Measurements from ENCODE around the gene CTRB2.
"Not testable (repeated sequence)": the region's sequence is repeated elsewhere in the genome, so short reads cannot be mapped to it uniquely, and the experiment has no call there.

The CTRB2 gene

DNA sequence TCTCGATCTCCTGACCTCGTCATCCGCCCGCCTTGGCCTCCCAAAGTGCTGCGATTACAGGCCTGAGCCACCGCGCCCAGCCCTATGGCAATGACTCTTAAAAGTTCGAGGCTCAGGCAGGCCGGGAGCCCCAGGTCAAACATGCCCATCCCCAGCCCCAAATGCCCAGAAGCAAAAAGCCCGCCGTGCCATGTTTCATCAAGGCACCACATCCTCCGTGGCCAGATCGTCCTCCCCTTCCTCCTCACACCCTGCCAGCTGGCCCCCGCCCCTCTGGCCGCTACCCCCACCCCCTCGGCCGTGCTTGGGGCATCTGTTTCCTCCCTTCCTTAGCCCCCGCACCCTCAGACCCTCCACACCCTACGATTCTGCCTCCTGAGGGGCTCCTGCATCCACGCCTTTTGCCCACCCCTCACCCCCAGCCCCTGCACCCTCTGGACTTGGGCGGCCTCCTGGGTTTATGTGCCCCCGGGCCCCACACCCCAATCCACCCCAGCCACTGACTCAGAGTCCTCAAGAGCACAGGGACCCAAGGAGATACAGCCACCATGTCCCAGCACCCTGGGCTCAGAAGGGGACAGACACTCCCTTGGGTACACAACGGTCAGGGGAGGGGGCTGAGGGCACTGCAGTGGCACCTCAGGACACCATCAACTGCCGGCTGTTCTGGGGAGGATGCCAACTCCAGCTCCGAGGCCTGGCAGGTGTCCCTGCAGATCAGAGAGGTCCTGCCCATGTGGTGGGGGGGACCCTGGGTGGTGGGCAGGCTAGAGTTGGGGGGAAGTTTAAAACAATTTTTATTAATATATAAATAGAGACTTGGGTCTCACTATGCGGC is 18.9 kb upstream of the CTRB2 start:
- H3K27me3 ChIP-seq (replicated peaks in 2 of 5; ENCODE audit: control insufficient read depth in 4 of 5, insufficient read depth in 5 of 5, low read length in 4 of 5), result peaks cover 0 to 61% (median 12%) of the 10 kb centered on the region in 5 experiments
- ChIA-PET POLR2A (no interaction called here), CTCF (no interaction called here)
- H3K4me1 ChIP-seq (ENCODE audit: control extremely low read depth in 1 of 4, control insufficient read depth in 4 of 4, insufficient read depth in 4 of 4, low read length in 3 of 4), result no peaks in the 10 kb centered on the region
- no peak overlapping the region for H3K4me3 ChIP-seq (ENCODE audit: control insufficient read depth in 1 of 7, extremely low read depth in 1 of 7, insufficient read depth in 4 of 7, low read depth in 2 of 7, low read length in 6 of 7)
- H3K36me3 ChIP-seq (ENCODE audit: control insufficient read depth in 4 of 4, insufficient read depth in 4 of 4, low read length in 3 of 4), result no peaks in the 10 kb centered on the region
- WGBS (ENCODE audit: insufficient coverage), result 89% methylated on average over 14 of the region's 26 CpGs
- no peak overlapping the region for H3K27ac ChIP-seq (ENCODE audit: insufficient read depth in 1 of 2, low read depth in 1 of 2, low read length in 2 of 2, poor library complexity in 1 of 2, severe bottlenecking in 2 of 2)
- no peaks in the 10 kb centered on the region for H3K9me3 ChIP-seq (ENCODE audit: control extremely low read depth in 1 of 5, control insufficient read depth in 4 of 5, insufficient read depth in 2 of 5, low read depth in 1 of 5, low read length in 4 of 5)
- no peak for DNase-seq

- no peaks in the 10 kb centered on the region for H3K4me1 ChIP-seq (ENCODE audit: control extremely low read depth in 1 of 4, control insufficient read depth in 4 of 4, insufficient read depth in 4 of 4, low read length in 3 of 4)
- no peaks in the 10 kb centered on the region for H3K36me3 ChIP-seq (ENCODE audit: control insufficient read depth in 4 of 4, insufficient read depth in 4 of 4, low read length in 3 of 4)
- no peak overlapping the region for H3K27ac ChIP-seq (ENCODE audit: insufficient read depth in 1 of 2, low read depth in 1 of 2, low read length in 2 of 2, poor library complexity in 1 of 2, severe bottlenecking in 2 of 2)
- no peak overlapping the region for H3K4me3 ChIP-seq (ENCODE audit: control insufficient read depth in 1 of 7, extremely low read depth in 1 of 7, insufficient read depth in 4 of 7, low read depth in 2 of 7, low read length in 6 of 7)
- no peak for DNase-seq
- POLR2A ChIA-PET, result no interaction called here
- no peaks in the 10 kb centered on the region for H3K9me3 ChIP-seq (ENCODE audit: control extremely low read depth in 1 of 5, control insufficient read depth in 4 of 5, insufficient read depth in 2 of 5, low read depth in 1 of 5, low read length in 4 of 5)
- H3K27me3 ChIP-seq (replicated peaks in 2 of 5; ENCODE audit: control insufficient read depth in 4 of 5, insufficient read depth in 5 of 5, low read length in 4 of 5), result peaks cover 0 to 53% (median 10%) of the 10 kb centered on the region in 5 experiments
- CTCF ChIA-PET, result no interaction called here
- 77% methylated on average over 6 of the region's 12 CpGs for WGBS (ENCODE audit: insufficient coverage)
Measured at GRCh38 chr16:75225092-75225491, 18.1 kb upstream of the CTRB2 start.

GRCh38 chr16:75224306-75225082 is 17.5 kb upstream of the CTRB2 start:
- Histone ChIP-seq H3K27ac (ENCODE audit: insufficient read depth in 1 of 2, low read depth in 1 of 2, low read length in 2 of 2, poor library complexity in 1 of 2, severe bottlenecking in 2 of 2) (no peak overlapping the region), H3K27me3 (replicated peaks in 2 of 5; ENCODE audit: control insufficient read depth in 4 of 5, insufficient read depth in 5 of 5, low read length in 4 of 5) (peaks cover 0 to 47% (median 10%) of the 10 kb centered on the region in 5 experiments), H3K4me1 (ENCODE audit: control extremely low read depth in 1 of 4, control insufficient read depth in 4 of 4, insufficient read depth in 4 of 4, low read length in 3 of 4) (peaks cover 0 to 2% (median 0%) of the 10 kb centered on the region in 4 experiments), H3K36me3 (ENCODE audit: control insufficient read depth in 4 of 4, insufficient read depth in 4 of 4, low read length in 3 of 4) (no peaks in the 10 kb centered on the region), H3K4me3 (ENCODE audit: control insufficient read depth in 1 of 7, extremely low read depth in 1 of 7, insufficient read depth in 4 of 7, low read depth in 2 of 7, low read length in 6 of 7) (no peak overlapping the region), H3K9me3 (ENCODE audit: control extremely low read depth in 1 of 5, control insufficient read depth in 4 of 5, insufficient read depth in 2 of 5, low read depth in 1 of 5, low read length in 4 of 5) (no peaks in the 10 kb centered on the region)
- CTCF ChIA-PET, result no interaction called here
- 81% methylated on average over 8 of the region's 20 CpGs for WGBS (ENCODE audit: insufficient coverage)
- no peak for DNase-seq
- POLR2A ChIA-PET, result no interaction called here

DNA sequence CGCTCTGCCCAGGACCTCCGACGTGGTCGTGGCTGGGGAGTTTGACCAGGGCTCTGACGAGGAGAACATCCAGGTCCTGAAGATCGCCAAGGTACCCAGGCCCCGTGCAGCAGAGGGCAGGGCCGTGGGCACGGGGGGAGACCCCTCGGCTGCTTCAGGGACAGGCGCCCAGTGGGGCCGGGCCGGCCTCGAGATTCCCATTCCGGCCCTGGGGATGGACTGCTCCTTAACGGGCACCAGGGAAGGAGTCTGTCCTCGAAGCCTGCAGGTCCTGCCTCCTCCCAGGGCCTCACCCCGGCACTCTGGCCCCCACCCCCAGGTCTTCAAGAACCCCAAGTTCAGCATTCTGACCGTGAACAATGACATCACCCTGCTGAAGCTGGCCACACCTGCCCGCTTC is 16.2 kb upstream of the CTRB2 start:
- H3K27me3 ChIP-seq (replicated peaks in 2 of 5; ENCODE audit: control insufficient read depth in 4 of 5, insufficient read depth in 5 of 5, low read length in 4 of 5), result peaks cover 0 to 34% (median 13%) of the 10 kb centered on the region in 5 experiments
- H3K36me3 ChIP-seq (ENCODE audit: control insufficient read depth in 4 of 4, insufficient read depth in 4 of 4, low read length in 3 of 4); H3K27ac ChIP-seq (ENCODE audit: insufficient read depth in 1 of 2, low read depth in 1 of 2, low read length in 2 of 2, poor library complexity in 1 of 2, severe bottlenecking in 2 of 2); DNase-seq; POLR2A ChIA-PET; H3K4me1 ChIP-seq (ENCODE audit: control extremely low read depth in 1 of 4, control insufficient read depth in 4 of 4, insufficient read depth in 4 of 4, low read length in 3 of 4); H3K9me3 ChIP-seq (ENCODE audit: control extremely low read depth in 1 of 5, control insufficient read depth in 4 of 5, insufficient read depth in 2 of 5, low read depth in 1 of 5, low read length in 4 of 5); H3K4me3 ChIP-seq (ENCODE audit: control insufficient read depth in 1 of 7, extremely low read depth in 1 of 7, insufficient read depth in 4 of 7, low read depth in 2 of 7, low read length in 6 of 7): not testable (repeated sequence)
- CTCF ChIA-PET, result interaction anchor here (1.3 kb wide), 1 partner anchor 23 kb away, joined by 6 read pairs; no protein-coding TSS in a partner anchor
- no CpG with 5 or more reads among the region's 20 CpGs for WGBS (ENCODE audit: insufficient coverage)

DNA sequence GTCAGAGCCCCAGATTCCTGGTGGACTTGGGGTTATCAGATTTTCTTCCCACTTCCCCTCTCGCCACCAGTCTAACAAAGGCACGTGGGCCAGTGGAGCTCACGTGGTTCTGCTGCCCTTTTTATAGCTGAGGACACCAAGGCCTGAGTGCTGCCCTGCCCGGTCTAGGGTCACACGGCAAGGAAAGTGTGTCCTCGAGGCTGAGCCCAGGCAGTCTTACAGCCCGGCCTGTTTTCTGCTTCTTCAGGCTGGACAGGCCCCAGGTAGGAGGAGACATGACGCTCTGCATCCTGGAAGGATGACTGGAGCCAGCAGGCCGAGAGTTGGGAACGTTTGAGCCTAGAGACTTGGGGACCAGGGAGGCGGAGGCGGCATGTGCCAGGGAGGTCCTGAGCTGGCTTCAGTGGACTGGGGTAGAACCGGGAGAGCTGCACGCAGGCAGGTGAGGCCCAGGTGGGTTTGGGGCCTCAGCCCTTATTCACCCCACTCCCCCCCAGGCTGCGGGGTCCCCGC is 15.4 kb upstream of the CTRB2 start:
- no peaks in the 10 kb centered on the region for H3K9me3 ChIP-seq (ENCODE audit: control extremely low read depth in 1 of 5, control insufficient read depth in 4 of 5, insufficient read depth in 2 of 5, low read depth in 1 of 5, low read length in 4 of 5)
- DNase-seq, result no peak
- no peaks in the 10 kb centered on the region for H3K36me3 ChIP-seq (ENCODE audit: control insufficient read depth in 4 of 4, insufficient read depth in 4 of 4, low read length in 3 of 4)
- H3K4me1 ChIP-seq (ENCODE audit: control extremely low read depth in 1 of 4, control insufficient read depth in 4 of 4, insufficient read depth in 4 of 4, low read length in 3 of 4), result peaks cover 0 to 2% (median 0%) of the 10 kb centered on the region in 4 experiments
- ChIA-PET CTCF (interaction anchor here (1.1 to 2.3 kb wide), 3 partner anchors 20 to 25 kb away, joined by 3 to 6 read pairs (median 6); no protein-coding TSS in a partner anchor), POLR2A (no interaction called here)
- H3K4me3 ChIP-seq (ENCODE audit: control insufficient read depth in 1 of 7, extremely low read depth in 1 of 7, insufficient read depth in 4 of 7, low read depth in 2 of 7, low read length in 6 of 7), result no peak overlapping the region
- H3K27ac ChIP-seq (ENCODE audit: insufficient read depth in 1 of 2, low read depth in 1 of 2, low read length in 2 of 2, poor library complexity in 1 of 2, severe bottlenecking in 2 of 2), result no peak overlapping the region
- 88% methylated on average over 12 of the region's 16 CpGs for WGBS (ENCODE audit: insufficient coverage)
- peaks cover 0 to 28% (median 9%) of the 10 kb centered on the region in 5 experiments for H3K27me3 ChIP-seq (replicated peaks in 2 of 5; ENCODE audit: control insufficient read depth in 4 of 5, insufficient read depth in 5 of 5, low read length in 4 of 5)

DNA sequence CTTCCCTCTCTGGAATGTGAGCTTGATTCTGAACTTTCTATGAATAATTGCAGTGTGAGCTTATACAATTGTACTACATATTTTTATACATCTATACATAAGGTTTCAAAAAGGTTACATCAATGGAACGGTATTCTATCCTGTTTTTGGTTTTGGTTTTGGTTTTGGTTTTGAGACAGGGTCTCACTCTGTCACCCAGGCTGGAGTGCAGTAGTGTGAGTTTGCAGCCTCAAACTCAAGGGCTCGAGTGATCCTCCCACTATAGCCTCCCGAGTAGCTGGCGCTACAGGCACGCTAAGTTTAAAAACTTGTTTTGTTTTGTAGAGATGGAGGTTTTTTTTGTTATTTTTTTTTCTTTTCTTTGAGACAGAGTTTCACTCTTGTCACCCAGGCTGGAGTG is 12.9 kb upstream of the CTRB2 start:
- Histone ChIP-seq H3K4me3 (ENCODE audit: control insufficient read depth in 1 of 7, extremely low read depth in 1 of 7, insufficient read depth in 4 of 7, low read depth in 2 of 7, low read length in 6 of 7) (peak overlapping the region in 4 of 7 experiments; percentile 8 to 59 (median 28)), H3K36me3 (ENCODE audit: control insufficient read depth in 4 of 4, insufficient read depth in 4 of 4, low read length in 3 of 4) (no peaks in the 10 kb centered on the region), H3K9me3 (ENCODE audit: control extremely low read depth in 1 of 5, control insufficient read depth in 4 of 5, insufficient read depth in 2 of 5, low read depth in 1 of 5, low read length in 4 of 5) (no peaks in the 10 kb centered on the region), H3K4me1 (ENCODE audit: control extremely low read depth in 1 of 4, control insufficient read depth in 4 of 4, insufficient read depth in 4 of 4, low read length in 3 of 4) (peaks cover 0 to 2% (median 0%) of the 10 kb centered on the region in 4 experiments), H3K27me3 (replicated peaks in 2 of 5; ENCODE audit: control insufficient read depth in 4 of 5, insufficient read depth in 5 of 5, low read length in 4 of 5) (peaks cover 0 to 13% (median 9%) of the 10 kb centered on the region in 5 experiments), H3K27ac (ENCODE audit: insufficient read depth in 1 of 2, low read depth in 1 of 2, low read length in 2 of 2, poor library complexity in 1 of 2, severe bottlenecking in 2 of 2) (no peak overlapping the region)
- no CpG with 5 or more reads among the region's 5 CpGs for WGBS (ENCODE audit: insufficient coverage)
- ChIA-PET CTCF (interaction anchor here (1.0 kb wide), 1 partner anchor 20 kb away, joined by 3 read pairs; no protein-coding TSS in a partner anchor), POLR2A (no interaction called here)
- DNase-seq, result peak; percentile 15 to 54 (median 34)

Measured in common myeloid progenitor, CD34-positive (primary cell).